Cardiac muscle cell (in vitro differentiated cells and primary cell): Measurements from ENCODE around the gene TAS2R13. TPM values are rescaled to one million over a fixed set of nuclear protein-coding genes. Genes with fewer than 3 reads are reported as not detected.

ENCODE experiments used
- DNase-seq, 2 donors: peaks; one replicate each; pipeline versions ENCODE4 v3.0.0 to v3.0.0-alpha.2; 2010 to 2017; ENCODE audit warnings: low read depth in 1 of 2, low spot score in 1 of 2
- H3K27ac ChIP-seq: fragments of 200-600 bp; sonication (generic); 2 replicates; pipeline ENCODE4 v1.5.1; 2016
- H3K27me3 ChIP-seq: fragments of 200-600 bp; sonication (generic); 2 replicates; pipeline ENCODE4 v1.6.0; 2016; ENCODE audit warnings: control low read depth
- H3K36me3 ChIP-seq: fragments of 200-600 bp; sonication (generic); 2 replicates; pipeline ENCODE4 v1.5.1; 2016; ENCODE audit warnings: control low read depth
- H3K4me1 ChIP-seq: fragments of 200-600 bp; sonication (generic); 2 replicates; pipeline ENCODE4 v1.8.1; 2017; ENCODE audit warnings: low read depth, mild to moderate bottlenecking, mixed run types
- H3K4me3 ChIP-seq: fragments of 200-600 bp; sonication (generic); 2 replicates; pipeline ENCODE4 v1.5.1; 2016; ENCODE audit warnings: mild to moderate bottlenecking
- H3K9me3 ChIP-seq: fragments of 200-600 bp; sonication (generic); 2 replicates; pipeline ENCODE4 v1.5.1; 2017; ENCODE audit warnings: low read depth, mild to moderate bottlenecking, control low read depth
- CTCF ChIP-seq: IDR thresholded peaks from 2 replicates; pipeline ENCODE4 v1.5.1; 2012; ENCODE audit warnings: low read depth, mild to moderate bottlenecking, low read length
- polyA plus RNA-seq: library from polyadenylated mRNA; unstranded; fragments of >200 nt; fragmentation: Nextera tagmentation; extraction: Ambion mirVana; gene quantifications from 2 replicates; pipeline ENCODE4 v1.2.1, GENCODE V29; 2016
- total RNA-seq: library from RNA; depleted of rRNA; stranded (reverse); fragments of >200 nt; gene quantifications from 2 replicates; pipeline ENCODE4 v1.2.3, GENCODE V29; 2016

Gene TAS2R13
- total and polyA plus RNA-seq, 2 experiments from 2014 or later, result 0.69 TPM; not detected in 1

GRCh38 chr12:10861366-10861765 lies 48.0 kb downstream of the TAS2R13 start:
- DNase-seq, result no peak
- no peaks in the 10 kb centered on the region for H3K27me3 ChIP-seq
- no peaks in the 10 kb centered on the region for H3K4me1 ChIP-seq
- no peaks in the 10 kb centered on the region for H3K36me3 ChIP-seq
- no peak for TF ChIP-seq CTCF
- H3K27ac ChIP-seq, result no peak overlapping the region
- H3K4me3 ChIP-seq, result no peak overlapping the region
- H3K9me3 ChIP-seq, result no peaks in the 10 kb centered on the region

Other genes starting within 250 kb of the TAS2R13 start
- 0.21 and 0.74 TPM in 2 replicates for gene STYK1, start 235.5 kb downstream of the TAS2R13 start, total RNA-seq
- gene STYK1, start 235.5 kb downstream of the TAS2R13 start, polyA plus RNA-seq, result 0.65 and 2.3 TPM in 2 replicates
- gene YBX3, start 186.2 kb downstream of the TAS2R13 start, total RNA-seq, result 142 and 173 TPM in 2 replicates
- gene YBX3, start 186.2 kb downstream of the TAS2R13 start, polyA plus RNA-seq, result 212 and 278 TPM in 2 replicates
- gene TAS2R7, start 106.9 kb downstream of the TAS2R13 start, total RNA-seq, result not detected in 2 replicates
- not detected in 2 replicates for gene TAS2R7, start 106.9 kb downstream of the TAS2R13 start, polyA plus RNA-seq
- 0.45 TPM in 1 of 2 replicates, not detected in the other for gene TAS2R8, start 102.3 kb downstream of the TAS2R13 start, total RNA-seq
- not detected in 2 replicates for gene TAS2R8, start 102.3 kb downstream of the TAS2R13 start, polyA plus RNA-seq
- gene TAS2R9, start 99.4 kb downstream of the TAS2R13 start, total RNA-seq, result 0.21 and 1.8 TPM in 2 replicates
- not detected in 2 replicates for gene TAS2R9, start 99.4 kb downstream of the TAS2R13 start, polyA plus RNA-seq
- 1.2 and 1.9 TPM in 2 replicates for gene TAS2R10, start 83.2 kb downstream of the TAS2R13 start, total RNA-seq
- 0.72 and 1.1 TPM in 2 replicates for gene TAS2R10, start 83.2 kb downstream of the TAS2R13 start, polyA plus RNA-seq
- gene PRR4, start 60.1 kb downstream of the TAS2R13 start, total RNA-seq, result 0.67 and 8.8 TPM in 2 replicates
- 5.3 and 7.1 TPM in 2 replicates for gene PRR4, start 60.1 kb downstream of the TAS2R13 start, polyA plus RNA-seq
- gene PRH1, start 25.3 kb downstream of the TAS2R13 start, total RNA-seq, result 30.2 and 35.0 TPM in 2 replicates
- gene PRH1, start 25.3 kb downstream of the TAS2R13 start, polyA plus RNA-seq, result 35.3 and 38.6 TPM in 2 replicates
- gene PRH2, start 19.7 kb upstream of the TAS2R13 start, total RNA-seq, result not detected in 2 replicates
- 0.43 and 2.1 TPM in 2 replicates for gene PRH2, start 19.7 kb upstream of the TAS2R13 start, polyA plus RNA-seq
- 1.2 and 3.2 TPM in 2 replicates for gene TAS2R14, start 29.7 kb upstream of the TAS2R13 start, total RNA-seq
- gene TAS2R14, start 29.7 kb upstream of the TAS2R13 start, polyA plus RNA-seq, result 1.0 and 3.0 TPM in 2 replicates
- 1.1 and 1.9 TPM in 2 replicates for gene TAS2R50, start 77.3 kb upstream of the TAS2R13 start, total RNA-seq
- 0.23 TPM in 1 of 2 replicates, not detected in the other for gene TAS2R50, start 77.3 kb upstream of the TAS2R13 start, polyA plus RNA-seq
- gene TAS2R20, start 88.7 kb upstream of the TAS2R13 start, total RNA-seq, result 0.49 and 3.6 TPM in 2 replicates
- 0.25 and 0.61 TPM in 2 replicates for gene TAS2R20, start 88.7 kb upstream of the TAS2R13 start, polyA plus RNA-seq
- gene TAS2R19, start 113.1 kb upstream of the TAS2R13 start, total RNA-seq, result 1.8 and 3.5 TPM in 2 replicates
- gene TAS2R19, start 113.1 kb upstream of the TAS2R13 start, polyA plus RNA-seq, result not detected in 2 replicates
- gene TAS2R31, start 121.8 kb upstream of the TAS2R13 start, total RNA-seq, result 1.3 and 3.0 TPM in 2 replicates
- 0.29 and 0.62 TPM in 2 replicates for gene TAS2R31, start 121.8 kb upstream of the TAS2R13 start, polyA plus RNA-seq
- gene TAS2R46, start 152.7 kb upstream of the TAS2R13 start, total RNA-seq, result 0.42 and 0.63 TPM in 2 replicates
- 0.24 and 0.51 TPM in 2 replicates for gene TAS2R46, start 152.7 kb upstream of the TAS2R13 start, polyA plus RNA-seq
- 0.53 and 2.7 TPM in 2 replicates for gene TAS2R43, start 182.8 kb upstream of the TAS2R13 start, total RNA-seq
- 1.0 and 1.6 TPM in 2 replicates for gene TAS2R43, start 182.8 kb upstream of the TAS2R13 start, polyA plus RNA-seq
- 1.3 and 4.1 TPM in 2 replicates for gene TAS2R30, start 225.1 kb upstream of the TAS2R13 start, total RNA-seq
- gene TAS2R30, start 225.1 kb upstream of the TAS2R13 start, polyA plus RNA-seq, result 0.17 TPM in 1 of 2 replicates, not detected in the other